GM19395 (cell line): ENCODE measurements around the gene PALMD.

Source experiments
- ATAC-seq: cut with Tn5 transposase; IDR thresholded peaks from one replicate; pipeline ENCODE4 v1.9.1; 2021; ENCODE audit warnings: mild to moderate bottlenecking, moderate library complexity; ENCODE audit not compliant: unreplicated experiment

PALMD gene

DNA sequence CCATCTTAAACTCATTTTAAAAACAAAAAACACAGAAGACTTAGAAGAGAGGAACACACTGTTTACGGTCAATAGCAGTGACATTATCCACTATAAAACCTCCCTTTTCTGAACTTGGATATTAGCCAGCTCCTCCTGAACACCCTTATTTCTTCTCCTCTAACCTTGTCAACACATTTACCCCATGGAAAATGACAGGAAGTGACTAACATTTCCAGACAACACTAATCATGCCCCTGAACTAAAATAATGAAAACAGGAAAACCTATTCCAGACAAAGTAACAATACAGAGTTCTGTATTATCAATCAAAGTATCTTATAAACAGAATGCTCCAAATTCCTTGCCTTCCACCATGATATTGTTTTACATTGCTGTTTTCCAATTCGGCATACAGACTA, 45.3 kb downstream of the PALMD start:
- no peak for ATAC-seq

DNA sequence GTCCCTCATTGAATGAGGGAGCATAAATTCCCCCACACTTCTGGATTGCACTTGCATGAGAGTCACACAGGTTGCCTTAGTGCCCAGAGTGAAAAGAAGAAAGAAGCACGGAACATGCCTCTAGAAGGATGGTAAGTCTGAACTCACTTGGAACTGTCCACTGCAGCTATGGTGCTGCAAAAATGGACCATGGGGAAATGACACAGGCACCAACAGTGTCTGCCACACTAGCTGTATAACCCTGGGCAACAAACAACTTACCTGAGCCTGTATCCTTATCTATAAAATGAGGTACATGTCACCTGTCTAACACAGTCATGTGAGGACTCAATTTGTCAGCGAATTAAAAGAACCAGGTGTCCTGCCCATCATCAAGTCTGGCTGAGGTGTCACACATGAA, 50.7 kb downstream of the PALMD start:
- ATAC-seq: no peak

DNA sequence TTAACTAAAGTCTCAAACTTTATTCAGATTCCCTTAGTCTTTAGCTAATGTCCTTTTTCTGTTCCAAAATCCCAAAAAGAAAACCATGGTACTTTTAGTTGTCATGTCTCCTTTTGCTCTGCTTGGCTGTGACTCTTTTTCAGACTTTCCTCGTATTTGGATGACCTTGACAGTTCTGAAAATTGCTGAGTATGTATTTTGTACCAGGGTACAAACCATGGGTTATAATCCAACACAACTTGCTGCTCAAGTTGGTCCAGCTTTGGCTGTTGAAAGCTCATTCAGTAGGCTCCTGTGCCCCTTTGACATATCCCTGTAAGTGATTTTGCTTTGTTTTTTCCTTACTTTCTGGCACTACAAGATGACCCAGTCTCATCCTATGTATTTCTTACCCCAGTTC, 51.7 kb downstream of the PALMD start:
- no peak for ATAC-seq

DNA sequence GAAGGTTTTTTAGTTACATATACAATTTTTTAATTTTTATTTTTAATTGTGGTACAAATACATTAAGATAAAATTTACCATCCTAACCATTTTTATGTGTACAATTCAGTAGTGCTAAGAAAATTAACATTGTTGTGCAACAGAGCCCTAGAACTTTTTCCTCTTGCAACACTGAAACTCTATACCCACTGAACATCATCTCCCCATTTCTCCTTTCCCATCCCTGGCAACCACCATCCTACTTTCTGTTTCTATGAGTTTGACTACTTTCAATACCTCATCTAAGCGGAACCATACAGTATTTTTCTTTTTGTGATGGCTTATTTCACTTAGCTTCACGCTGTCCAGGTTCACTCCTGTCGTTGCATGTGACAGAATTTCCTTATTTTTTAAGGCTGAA, 54.1 kb downstream of the PALMD start:
- ATAC-seq: no peak

DNA sequence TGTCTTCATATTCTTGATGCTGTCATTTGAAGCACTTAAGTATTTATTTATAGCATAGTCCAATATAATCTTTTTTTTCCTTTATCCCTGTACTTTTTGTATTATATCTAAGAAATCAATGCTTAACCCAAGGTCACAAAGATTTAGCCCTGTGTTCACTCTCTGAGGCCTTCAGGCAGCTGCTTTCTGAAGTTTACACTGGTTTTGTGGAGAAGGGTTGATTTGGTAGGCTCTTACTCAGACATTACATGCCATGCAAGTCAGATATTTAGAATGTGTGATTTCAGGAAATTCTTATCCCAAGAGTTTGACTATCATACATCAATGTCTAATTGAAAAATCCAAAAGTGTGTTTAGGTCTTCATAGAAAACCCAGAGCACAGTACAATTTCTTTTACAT, 56.3 kb downstream of the PALMD start:
- no peak for ATAC-seq

DNA sequence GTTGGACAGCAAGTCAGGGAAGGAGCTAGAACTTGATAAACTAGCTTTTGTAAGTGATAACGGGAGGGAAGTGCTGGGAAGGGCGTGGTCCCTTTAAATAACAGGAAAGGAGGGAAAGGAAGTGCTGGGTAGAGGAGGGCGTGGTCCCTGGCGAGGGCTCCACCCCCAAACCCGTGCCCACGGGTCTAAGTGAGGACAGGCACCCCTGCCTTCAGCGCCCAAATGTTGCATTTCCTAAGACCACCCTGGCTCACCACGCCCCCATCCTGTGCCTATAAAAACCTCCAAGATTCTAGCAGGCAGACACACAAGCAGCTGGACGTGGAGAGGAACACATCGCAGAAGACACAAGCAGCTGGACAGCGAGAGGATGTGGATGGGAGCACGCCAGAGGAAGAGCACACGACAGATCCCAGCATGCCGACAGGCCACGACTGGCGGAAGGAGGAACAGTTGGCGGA, 58.5 kb downstream of the PALMD start:
- ATAC-seq: no peak

DNA sequence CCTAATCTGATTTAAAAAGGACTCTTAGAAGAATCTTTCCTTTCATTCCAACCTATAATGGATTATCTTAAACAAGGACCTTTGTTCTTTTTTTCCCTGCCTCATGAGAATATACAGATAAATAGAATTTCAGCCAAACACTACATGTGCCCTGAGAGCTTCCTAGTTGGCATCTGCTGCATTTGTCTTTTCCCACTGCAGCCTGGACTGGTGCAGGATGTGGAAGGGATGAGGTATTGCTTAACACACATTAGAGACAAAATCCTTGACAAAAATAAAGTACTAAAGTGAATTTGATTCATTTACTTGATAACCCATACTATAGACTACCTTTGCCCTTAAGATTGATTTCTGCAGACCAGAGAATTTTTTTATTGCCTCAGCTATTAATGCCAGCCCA, 59.5 kb downstream of the PALMD start:
- ATAC-seq: no peak

DNA sequence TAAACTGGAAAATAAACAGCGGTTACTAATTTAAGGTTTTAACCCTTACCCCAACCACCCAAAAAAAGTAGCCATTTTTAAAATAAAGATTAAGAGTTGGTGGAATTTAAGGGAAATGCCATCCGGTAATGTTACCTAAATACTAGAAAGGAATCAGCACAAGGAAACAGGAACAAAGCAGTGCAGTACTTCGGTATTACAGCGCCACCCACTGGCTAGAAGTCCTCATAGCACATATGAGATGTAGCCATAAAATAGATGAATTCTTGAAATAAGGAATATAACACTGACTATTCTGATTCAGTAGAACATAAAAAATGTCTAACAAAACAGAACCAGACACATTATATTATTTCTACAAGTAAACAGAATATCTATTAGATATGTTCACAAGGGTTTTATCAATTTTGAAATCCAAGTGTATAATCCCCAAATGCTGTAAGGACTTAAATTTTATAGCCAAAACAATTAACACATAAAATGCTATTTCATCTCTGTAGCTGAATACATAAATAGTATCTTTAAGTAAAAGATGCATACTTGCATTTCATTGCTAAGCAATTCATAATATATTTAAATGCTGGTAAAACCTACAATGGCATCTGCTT, 61.7 kb downstream of the PALMD start:
- ATAC-seq: peak; percentile 84

DNA sequence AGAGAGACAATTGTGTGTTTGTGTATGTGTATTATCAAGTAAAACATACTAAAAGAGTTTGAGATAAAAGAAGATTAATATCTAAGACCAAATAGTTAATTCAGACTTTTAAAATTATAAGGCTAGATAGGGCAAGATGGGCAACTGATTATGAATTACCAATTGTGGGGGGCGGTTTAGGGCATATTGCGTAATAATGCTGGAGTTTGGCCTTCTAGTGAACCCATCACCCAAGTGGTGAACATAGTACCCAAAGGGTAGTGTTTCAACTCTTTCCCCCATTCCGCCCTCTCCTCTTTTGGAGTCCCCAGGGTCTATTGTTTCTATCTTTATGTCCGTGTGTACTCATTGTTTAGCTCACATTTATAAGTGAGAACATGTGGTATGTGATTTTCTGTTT, 65.1 kb downstream of the PALMD start:
- no peak for ATAC-seq

DNA sequence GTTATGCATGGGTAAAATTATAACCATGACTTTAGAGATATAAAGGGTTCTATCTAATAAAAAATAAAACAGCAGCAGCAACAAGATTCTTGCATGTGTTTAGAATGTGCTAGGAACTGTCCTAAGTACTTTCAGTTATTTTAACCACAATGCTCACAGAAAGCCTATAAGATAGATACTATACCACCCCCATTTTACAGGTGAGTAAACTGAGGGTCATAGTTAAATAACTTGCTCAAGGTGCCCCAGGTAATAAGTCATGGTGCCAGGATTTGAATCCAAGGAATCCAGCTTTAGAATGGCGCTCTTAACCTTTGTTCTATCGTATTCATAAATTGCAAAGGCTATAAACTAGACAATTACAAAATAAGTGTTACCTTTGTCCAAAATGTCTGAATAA, 67.1 kb downstream of the PALMD start:
- no peak for ATAC-seq

DNA sequence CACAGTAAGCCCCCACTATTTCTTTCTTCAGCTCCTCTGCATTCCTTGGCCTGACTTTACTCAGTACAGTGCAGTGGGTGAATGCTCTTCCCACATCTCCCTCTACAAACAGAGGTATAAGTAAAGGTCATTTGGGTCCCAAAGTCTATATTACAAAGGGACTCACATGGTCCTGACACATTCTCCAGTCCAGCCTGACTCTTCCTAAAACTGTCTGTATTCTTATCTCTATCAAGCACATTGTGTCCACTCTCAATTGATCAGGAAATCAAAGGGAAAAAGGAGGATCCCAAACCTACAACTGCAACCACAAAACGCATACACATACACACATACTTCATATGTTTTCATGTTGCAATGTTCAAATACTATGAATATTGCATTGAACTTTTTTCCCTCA, 71.1 kb downstream of the PALMD start:
- ATAC-seq: no peak

DNA sequence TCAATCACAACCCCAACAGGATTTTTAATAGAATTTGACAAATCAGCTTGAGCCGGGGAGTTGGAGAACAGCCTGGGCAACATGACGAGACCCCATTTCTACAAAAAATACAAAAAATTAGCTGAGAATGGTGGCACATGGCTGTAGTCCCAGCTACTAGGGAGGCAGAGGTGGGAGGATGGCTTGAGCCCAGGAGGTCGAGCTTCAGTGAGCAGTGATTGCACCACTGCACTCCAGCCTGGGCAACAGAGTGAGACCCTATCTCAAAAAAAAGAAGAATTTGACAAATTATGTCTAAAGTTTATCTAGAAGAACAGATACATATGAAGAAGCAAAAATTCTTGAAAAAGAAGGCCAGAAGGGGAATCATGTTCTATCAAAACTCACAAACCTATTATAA, 77.3 kb downstream of the PALMD start:
- ATAC-seq: no peak

DNA sequence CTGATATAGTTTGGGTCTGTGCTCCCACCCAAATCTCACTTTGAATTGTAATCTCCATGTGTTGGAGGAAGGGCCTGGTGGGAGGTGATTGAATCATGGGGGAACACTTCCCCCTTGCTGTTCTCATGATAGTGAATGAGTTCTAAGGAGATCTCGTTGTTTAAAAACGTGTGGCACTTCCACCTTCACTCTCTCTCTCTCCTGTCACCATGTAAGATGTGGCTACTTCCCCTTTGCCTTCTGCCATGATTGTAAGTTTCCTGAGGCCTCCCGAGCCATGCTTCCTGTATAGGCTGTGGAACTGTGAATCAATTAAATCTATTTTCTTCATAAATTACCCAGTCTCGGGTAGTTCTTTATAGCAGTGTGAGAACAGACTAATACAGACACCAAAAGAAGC, 80.1 kb downstream of the PALMD start:
- ATAC-seq: no peak

DNA sequence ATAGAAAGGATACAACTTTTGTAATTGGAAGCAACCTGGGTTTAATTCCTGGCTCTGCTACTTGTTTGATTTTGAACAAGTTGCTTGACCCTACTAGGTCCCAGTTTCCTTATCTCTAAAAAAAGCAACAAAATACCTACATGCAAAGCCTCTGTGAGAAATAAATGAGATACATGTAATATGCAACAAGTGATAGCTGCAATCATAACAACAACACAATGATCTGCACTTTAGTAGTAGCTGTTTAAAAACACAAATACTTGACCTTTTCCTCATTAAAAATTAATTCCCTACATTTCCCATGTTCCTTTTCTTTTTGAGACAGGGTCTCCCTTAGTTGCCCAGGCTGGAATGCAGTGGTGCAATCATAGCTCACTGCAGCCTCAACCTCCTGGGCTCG, 80.5 kb downstream of the PALMD start:
- ATAC-seq: no peak

DNA sequence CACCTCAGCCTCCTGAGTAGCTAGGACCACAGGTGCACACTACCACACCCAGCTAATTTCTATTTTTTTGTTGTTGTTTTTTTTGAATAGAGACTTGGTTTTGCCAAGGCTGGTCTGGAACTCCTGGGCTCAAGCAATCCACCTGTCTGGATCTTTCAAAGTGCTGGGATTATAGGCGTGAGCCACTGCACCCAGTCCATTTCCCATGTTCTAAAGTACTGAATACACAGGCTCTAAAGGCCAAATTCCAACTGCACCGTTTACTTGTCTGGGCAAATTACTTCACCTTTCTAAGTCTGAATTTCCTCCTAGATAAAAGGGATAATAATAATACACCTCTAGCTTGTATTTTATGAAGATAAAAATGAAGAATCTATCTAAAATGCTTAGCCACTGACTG, 80.9 kb downstream of the PALMD start:
- ATAC-seq: no peak

DNA sequence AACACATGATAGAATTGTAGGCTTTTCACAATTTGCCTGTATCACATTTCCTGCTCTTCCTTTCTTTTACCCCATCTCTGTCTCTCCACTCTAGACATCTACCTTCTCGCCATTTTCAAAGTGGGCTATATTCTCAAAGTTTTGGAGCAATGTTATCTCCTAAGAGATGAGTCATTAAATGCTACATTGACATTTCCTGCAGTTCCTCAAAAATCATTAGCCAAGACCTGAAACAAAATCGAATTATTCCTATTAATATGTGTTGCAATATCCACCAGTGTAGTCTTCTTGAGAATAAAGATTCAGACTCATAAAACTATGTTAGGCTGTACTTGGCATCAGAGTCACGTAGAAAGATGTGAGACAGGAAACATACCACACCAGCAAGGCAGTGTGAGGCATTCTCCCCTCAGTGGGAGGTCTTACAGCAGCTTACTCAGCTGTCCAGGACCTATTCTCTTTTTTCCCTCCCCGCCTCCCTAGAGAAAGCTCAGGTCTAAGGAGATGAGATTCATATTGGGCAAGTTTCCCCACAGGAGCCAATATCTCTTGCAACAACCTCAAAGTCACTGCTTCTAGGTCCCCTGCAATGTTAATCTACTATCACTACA, 81.8 kb downstream of the PALMD start:
- no peak for ATAC-seq

DNA sequence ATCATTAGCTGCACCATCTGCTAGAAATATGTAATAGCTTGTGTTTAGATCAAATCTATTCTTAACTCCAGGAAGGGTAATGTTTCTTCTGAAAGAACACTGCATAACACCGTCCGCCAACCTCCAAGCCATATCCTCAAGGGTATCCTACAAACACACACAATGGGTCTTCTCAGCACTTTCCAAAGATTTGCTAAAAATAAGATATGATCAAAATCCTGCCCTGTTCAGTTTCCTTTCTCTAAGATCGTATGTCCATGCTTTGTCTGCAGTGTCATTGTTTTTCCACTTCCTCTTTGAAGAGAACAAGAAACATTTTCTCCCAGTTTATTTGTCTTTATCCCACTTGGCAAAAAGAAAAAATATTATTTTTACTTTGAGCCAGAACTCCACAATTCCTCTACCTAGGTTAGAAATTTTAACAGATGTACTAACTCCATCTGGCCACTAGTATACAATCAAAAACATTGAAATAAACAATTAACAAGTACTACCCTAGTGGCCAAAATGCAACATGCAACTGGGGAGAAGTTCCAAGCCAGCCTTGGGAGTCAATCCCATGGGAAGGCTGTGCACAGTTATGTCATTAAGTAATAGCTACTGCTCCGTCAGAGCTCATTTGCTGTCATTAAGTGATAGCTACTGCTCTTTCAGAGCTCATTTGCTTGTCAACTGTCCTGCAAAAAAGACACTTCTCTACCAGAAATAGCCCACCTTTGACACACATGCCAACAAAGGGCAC, 82.8 kb downstream of the PALMD start:
- no peak for ATAC-seq

DNA sequence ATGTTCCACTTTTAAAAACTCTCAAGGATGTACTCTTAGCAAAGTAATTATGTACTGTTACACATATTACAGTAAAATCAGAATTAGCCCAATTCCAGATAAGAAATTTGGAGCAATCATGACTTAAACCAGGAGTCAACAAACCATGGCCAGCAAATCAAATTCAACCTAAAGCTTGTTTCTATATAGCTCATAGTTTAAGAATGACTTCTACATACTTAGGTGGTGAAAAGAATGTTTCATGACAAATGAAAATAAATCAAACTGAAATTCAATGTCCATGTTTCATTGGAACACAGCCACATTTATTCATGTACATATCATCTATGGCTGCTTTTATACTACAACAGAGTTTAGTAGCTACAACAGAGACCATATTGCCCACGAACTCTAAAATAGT, 85.5 kb downstream of the PALMD start:
- no peak for ATAC-seq

DNA sequence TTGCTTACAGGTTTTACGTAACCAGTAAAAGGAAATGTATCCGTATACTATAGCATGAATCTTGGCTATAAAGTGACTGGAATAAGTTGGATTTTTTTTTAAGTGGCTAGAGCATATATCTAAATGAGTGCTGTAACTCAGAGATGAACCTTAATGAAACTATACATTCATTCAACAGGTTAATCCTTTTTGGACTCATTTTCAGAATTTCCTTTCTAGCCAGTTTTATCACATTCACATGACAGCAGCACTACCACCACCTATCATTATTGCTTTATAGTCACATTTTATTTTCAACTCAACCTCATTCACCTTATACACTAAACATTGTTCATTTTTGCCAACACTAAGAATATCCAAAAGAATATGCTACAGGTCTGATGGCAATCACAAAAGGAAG, 89.9 kb downstream of the PALMD start:
- ATAC-seq: no peak

DNA sequence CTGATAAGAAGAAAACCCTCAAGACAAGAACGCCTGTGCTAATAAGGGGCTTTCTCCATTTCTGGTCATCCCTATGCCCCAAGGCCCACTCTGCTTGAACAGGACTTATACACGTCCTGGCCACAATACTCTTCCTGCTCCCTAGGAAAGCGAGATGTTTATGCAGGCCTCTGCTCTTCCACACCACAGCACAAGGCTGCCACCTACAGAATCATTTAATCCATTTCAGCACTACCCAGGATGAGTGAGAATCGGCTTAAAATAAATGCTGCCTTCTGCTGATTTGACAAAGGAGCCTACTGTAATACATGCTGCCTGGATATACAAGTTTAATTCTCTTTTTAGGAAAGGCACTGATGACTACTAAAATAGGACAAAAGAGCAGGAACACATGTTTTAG, 91.1 kb downstream of the PALMD start:
- ATAC-seq: no peak

DNA sequence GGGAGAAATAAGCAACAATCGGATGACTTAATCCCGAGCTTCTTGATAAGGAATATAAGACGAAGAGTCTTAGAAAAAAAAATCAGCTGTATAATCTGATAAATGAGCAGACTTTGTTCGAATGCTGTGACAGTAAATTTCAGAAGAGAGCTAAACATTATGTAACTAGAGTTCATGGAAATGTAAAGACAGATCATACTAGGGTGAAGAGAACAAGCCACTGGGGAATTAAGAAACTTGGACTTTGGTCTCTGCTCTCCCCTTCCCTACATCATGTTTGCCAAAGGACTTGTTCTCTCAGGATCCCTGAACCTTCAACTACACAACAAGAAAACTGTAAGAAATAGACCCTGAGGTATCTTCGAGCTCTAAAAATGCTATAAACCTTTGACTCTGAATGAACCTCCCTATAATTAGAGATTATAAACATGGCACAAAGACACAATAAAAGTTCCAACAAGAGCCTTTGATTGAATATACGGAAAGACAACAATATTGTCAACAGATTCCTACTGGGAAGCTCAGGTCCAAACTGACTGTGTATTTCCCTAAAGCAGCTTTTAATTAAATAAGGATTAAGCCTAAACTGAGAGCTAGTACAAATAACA, 93.0 kb downstream of the PALMD start:
- ATAC-seq: no peak

DNA sequence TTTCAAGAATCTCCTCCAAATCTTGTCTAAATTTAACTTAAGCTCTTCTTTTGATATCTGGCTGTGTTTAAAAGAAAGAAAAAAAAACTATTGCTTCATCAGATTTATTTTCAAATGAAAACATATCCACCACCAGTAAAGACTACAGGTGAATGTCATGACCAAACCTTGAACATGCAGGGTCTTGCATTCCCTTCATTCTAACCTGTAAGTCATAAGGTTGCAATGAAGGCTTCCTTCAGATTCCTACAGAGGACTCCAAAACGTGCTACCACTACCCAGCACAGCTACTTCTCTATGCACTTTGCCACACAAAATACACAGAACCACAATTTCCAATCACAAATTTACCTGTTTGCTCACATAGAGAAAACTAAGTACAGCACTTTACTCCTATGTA, 94.2 kb downstream of the PALMD start:
- no peak for ATAC-seq
